Right ventricle myocardium inferior (tissue), 1 donor: ENCODE results near the gene CAMSAP1. TPM values are rescaled to one million over a fixed set of nuclear protein-coding genes. Genes with fewer than 3 reads are reported as not detected.
"Not testable (repeated sequence)": the region's sequence is repeated elsewhere in the genome, so short reads cannot be mapped to it uniquely, and the experiment has no call there.

Source experiments
- ATAC-seq: fragments of 200-7000 bp; cut with Tn5 transposase; one replicate; pipeline ENCODE4 v1.9.1; 2020; ENCODE audit warnings: mild to moderate bottlenecking, moderate library complexity
- DNase-seq: peaks from one replicate; pipeline ENCODE4 v3.0.0; 2021; ENCODE audit errors: missing footprints
- intact Hi-C: fragments of 100-400 bp; cut with DNase I; formaldehyde crosslinking; loops from one replicate; pipeline ENCODE4 v1.11.0; 2022
- total RNA-seq: library from RNA; stranded (reverse); fragmentation: NEBNext Ultra II Directional; extraction: Animal tissue kit (Norgen Biotek cat#: 25700); gene quantifications from one replicate; pipeline ENCODE4 v1.2.1, GENCODE V29; 2021
- donor health status: DM: no; HTN: yes; CAD: no; lungs with severe emphysema.

Gene CAMSAP1
- total RNA-seq, 1 donor from 2014 or later, result 17.6 TPM

- intact Hi-C loops, result loop anchor here (5.0 kb wide), 3 partner anchors 41 to 56 kb away; partner anchors contain the start of gene UBAC1
- no peak for ATAC-seq
- DNase-seq, result no peak
Observed at GRCh38 chr9:135906291-135907005, 898 bp downstream of the CAMSAP1 start.

GRCh38 chr9:135905380-135906258 lies 1.7 kb downstream of the CAMSAP1 start:
- DNase-seq (no peak), ATAC-seq (no peak)
- intact Hi-C loops, result loop anchor here (5.0 kb wide), 3 partner anchors 42 to 57 kb away; partner anchors contain the start of gene UBAC1

GRCh38 chr9:135903786-135904520 lies 3.4 kb downstream of the CAMSAP1 start:
- intact Hi-C loops, result no loop called here
- ATAC-seq (no peak), DNase-seq (no peak)

- no peak for ATAC-seq
- DNase-seq, result no peak
- intact Hi-C loops, result no loop called here
Observed at GRCh38 chr9:135903358-135903656, 4.0 kb downstream of the CAMSAP1 start.

GRCh38 chr9:135902655-135903357 lies 4.5 kb downstream of the CAMSAP1 start:
- ATAC-seq (no peak), DNase-seq (no peak)
- intact Hi-C loops, result no loop called here

GRCh38 chr9:135901826-135902225 lies 5.5 kb downstream of the CAMSAP1 start:
- intact Hi-C loops, result no loop called here

GRCh38 chr9:135901031-135901758 lies 6.2 kb downstream of the CAMSAP1 start:
- intact Hi-C loops, result no loop called here
- ATAC-seq, result no peak
- no peak for DNase-seq

More at GRCh38 chr9:135901826-135902225, 5.5 kb downstream of the CAMSAP1 start:
- DNase-seq (no peak), ATAC-seq (no peak)

- ATAC-seq (peak; percentile 27), DNase-seq (no peak)
- intact Hi-C loops, result no loop called here
Observed at GRCh38 chr9:135898634-135899407, 8.5 kb downstream of the CAMSAP1 start.

GRCh38 chr9:135896626-135897025 lies 10.7 kb downstream of the CAMSAP1 start:
- intact Hi-C loops, result no loop called here
- ATAC-seq (no peak), DNase-seq (no peak)

- no peak for DNase-seq
- ATAC-seq, result no peak
- intact Hi-C loops, result no loop called here
Observed at GRCh38 chr9:135896205-135896604, 11.1 kb downstream of the CAMSAP1 start.

GRCh38 chr9:135895202-135895848 lies 12.0 kb downstream of the CAMSAP1 start:
- intact Hi-C loops, result no loop called here
- DNase-seq, result no peak
- ATAC-seq, result no peak

GRCh38 chr9:135893104-135893503 lies 14.2 kb downstream of the CAMSAP1 start:
- DNase-seq (no peak), ATAC-seq (no peak)
- intact Hi-C loops, result no loop called here

- DNase-seq, ATAC-seq: not testable (repeated sequence)
Observed at GRCh38 chr9:135892327-135892726, 15.0 kb downstream of the CAMSAP1 start.

GRCh38 chr9:135891027-135891631 lies 16.2 kb downstream of the CAMSAP1 start:
- ATAC-seq (no peak), DNase-seq (no peak)
- intact Hi-C loops, result no loop called here

More at GRCh38 chr9:135892327-135892726, 15.0 kb downstream of the CAMSAP1 start:
- intact Hi-C loops, result not testable (repeated sequence)

- intact Hi-C loops, result no loop called here
- DNase-seq (no peak), ATAC-seq (no peak)
Observed at GRCh38 chr9:135890190-135891026, 16.9 kb downstream of the CAMSAP1 start.
